CD4-positive, alpha-beta T cell treated with Interleukin-4 for 1 hour (primary cell): ENCODE results near the gene LTF.

ENCODE experiments used
- DNase-seq, 2 donors: peaks; one replicate each; pipeline ENCODE4 v3.0.0-alpha.2; 2020 to 2022

LTF gene

GRCh38 chr3:46490338-46491084, 25.8 kb upstream of the LTF start:
- DNase-seq = no peak

DNA sequence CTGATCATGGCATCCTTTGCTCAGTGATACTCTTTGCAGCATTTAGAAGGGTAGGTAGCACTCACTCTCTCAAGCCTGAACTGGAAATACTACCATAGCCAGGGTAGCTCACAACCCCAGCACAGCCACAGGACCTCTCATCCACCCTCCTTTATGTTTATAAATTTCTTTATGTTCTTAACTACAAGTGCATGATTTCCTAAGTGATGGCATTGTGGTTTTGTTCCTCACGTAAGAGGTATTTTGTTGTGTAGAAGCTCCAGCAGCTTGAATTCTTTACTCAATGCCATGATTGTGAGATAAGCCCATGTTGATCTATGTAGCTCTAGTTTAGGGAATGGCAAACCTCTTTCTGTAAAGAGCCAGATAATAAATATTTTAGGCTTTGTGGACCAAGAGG, 25.2 kb upstream of the LTF start:
- DNase-seq = no peak

DNA sequence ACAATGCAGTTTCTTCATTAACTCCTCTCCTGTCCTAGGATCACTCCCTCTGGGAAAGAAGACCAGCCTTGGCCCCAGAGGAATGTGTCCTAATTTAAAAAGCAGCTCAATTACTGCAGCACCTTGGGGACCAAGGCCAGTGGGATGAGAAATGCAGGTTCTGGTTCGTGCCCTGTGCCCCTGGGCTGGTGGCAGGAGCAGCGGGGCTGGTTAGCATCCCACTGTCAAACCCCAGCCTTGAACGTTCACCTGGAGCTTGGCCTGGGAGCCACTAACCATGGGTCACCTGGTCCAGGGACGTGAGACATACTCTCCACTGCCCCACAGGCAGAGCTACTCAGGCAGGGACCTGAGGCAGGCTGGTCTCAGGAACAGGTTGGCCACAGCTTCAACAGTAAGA, 24.7 kb upstream of the LTF start:
- no peak for DNase-seq

DNA sequence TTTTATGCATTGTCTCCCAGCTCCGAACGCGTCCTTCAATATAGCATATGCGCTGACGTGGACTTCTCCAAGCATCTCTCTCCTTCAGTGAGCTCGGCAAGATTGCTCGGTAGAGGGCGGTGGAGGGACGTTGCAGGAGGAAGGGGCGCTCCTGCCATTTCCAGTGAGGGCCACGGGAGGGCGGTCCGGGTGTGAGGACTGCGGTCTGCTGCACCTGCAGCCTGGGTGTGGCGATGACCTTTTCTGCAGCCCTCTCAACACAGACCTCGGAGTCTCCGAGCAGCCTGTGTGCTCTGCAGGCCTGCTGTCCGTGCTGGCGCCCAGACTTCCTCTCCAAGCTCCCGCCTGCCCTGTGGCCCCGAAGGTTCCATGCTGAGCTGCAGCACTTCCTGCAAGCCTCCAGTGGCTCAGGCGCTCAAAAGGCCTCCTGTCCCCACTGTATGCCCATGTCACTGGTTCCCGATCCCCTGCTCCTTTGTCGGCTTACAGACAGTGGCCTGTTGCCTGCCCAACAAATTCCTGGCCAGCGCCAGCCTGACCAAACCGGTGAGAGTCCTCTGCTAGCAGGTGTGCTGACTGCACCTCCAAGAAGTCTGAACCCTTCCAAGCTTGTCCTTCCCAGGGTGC, 24.1 kb upstream of the LTF start:
- peak; percentile 90 to 91 for DNase-seq

DNA sequence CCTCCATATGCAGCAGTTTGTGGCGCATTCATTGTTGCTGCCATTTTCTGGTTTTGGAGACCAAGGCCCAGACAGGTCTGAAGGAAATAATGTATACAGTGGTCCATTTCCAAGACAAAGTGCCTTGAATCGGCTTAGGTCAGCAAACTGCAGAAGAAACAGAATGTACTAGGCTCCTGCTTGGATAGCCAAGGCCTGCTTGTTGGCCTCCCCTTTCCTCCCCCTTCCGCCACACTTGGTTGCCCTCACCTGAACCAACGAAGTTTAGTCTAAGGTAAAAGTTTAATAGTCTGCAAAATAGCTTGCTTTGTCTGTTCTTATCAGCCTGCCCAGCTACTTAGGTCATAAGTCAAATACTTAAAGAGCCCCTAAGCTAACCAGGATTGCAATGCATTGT, 21.1 kb upstream of the LTF start:
- DNase-seq = no peak

GRCh38 chr3:46484911-46485778, 20.4 kb upstream of the LTF start:
- DNase-seq = no peak

DNA sequence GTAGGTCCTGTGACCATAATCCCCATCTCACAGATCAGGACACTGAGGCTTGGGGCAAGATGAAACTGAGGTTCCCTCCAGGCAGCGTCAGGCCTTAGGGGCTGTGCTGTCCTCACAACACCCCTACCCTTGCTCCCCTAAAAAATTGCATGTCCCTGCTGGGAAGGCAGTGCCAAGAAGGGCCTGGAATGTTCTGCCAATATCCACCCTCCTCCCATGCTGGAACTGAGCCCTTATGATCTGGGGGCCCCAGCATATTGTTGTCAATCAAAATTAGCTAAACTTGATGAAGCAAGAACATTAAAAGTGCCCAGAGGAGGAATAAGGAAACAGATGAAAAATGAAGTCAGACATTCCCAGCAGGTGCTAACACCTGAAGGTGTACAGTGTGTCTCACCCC, 19.7 kb upstream of the LTF start:
- no peak for DNase-seq

- no peak for DNase-seq
Observed at GRCh38 chr3:46483825-46484224, 19.1 kb upstream of the LTF start.

DNA sequence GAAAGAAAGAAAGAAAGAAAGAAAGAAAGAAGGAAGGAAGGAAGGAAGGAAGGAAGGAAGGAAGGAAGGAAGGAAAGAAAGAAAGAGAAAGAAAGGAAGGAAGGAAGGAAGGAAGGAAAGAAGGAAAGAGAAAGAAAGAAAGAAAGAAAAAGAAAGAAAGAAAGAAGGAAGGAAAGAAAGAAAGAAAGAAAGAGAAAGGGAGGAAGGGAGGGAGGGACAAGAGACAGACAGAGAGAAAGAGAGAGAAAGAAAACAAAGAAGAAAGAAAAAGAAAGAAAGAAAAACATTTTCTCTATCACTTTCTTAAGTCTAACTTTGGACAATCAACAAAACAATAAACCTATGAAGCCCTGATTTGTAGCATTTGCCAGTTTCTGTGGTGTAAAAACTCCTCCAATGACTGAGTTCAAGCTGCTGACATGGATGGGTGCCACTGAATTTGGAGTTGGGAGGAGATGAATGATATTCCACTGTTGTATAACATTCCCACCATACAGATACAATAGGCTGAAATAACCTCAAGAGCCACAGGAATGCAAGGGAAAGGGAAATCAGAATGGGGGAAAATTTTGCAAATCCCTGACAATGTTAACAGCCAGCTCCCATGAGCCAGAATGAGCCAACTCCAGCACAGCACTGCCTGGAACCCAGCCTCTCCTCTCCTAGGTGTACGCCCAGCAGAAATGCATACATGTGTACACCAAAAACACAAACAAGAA, 18.1 kb upstream of the LTF start:
- DNase-seq = no peak

DNA sequence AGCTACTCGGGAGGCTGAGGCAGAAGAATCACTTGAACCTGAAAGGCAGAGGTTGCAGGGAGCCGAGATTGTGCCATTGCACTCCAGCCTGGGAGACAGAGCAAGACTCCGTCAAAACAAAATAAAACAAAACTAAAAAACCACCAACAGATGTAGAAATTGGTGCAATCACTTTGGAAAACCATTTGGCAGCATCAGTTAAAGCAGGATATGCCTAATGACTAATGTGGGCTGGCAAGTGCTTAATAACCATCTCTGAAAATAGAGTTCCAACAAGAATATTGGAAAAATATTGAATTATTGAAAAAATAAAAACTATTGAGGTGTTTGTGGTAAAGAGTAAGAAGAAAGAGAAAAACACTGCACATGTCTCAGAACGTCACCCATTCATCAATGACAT, 16.9 kb upstream of the LTF start:
- DNase-seq = no peak

- DNase-seq = no peak
Observed at GRCh38 chr3:46480491-46481195, 15.9 kb upstream of the LTF start.

- no peak for DNase-seq
Observed at GRCh38 chr3:46479696-46480095, 15.0 kb upstream of the LTF start.

DNA sequence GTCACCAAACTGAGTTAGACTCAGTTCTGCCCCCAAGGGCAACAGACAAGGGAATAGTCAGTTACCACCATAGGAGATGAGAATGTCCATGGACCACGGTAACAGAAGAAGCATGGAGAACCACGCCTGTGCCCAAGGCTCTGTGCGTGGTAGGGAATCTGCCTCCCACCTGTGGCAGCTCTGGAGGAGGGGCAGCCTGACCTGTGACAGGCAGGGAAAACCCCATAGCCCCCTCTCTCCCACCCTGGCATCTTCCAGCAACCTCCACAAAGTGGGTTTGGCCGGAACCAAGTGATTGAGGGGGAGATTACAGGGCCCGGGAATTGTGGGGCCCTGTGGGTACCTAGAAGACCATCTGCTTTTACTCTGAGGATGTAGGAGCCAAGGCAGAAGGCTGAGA, 14.3 kb upstream of the LTF start:
- DNase-seq = no peak

- DNase-seq = no peak
Observed at GRCh38 chr3:46478341-46478740, 13.6 kb upstream of the LTF start.

- no peak for DNase-seq
Observed at GRCh38 chr3:46477756-46478155, 13.1 kb upstream of the LTF start.

DNA sequence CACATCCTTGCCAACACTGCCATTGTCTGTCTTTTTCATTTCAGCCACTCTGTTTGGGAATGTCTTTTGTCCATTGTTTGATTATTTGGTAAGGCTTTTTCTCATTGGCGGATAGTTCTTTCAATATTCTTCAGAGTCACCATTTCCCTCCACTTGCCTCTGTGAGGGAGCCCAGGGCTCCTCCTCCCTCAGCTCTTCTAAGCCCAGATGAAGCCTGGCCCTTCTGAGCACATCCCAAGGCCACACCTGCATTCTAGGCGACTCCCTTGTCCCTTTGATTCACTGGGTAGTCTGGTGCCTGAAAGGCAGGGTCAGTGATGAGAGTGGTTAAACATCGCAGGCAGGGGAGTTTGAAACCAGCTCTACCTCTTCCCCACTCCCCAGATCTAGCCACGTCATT, 12.4 kb upstream of the LTF start:
- DNase-seq = no peak

DNA sequence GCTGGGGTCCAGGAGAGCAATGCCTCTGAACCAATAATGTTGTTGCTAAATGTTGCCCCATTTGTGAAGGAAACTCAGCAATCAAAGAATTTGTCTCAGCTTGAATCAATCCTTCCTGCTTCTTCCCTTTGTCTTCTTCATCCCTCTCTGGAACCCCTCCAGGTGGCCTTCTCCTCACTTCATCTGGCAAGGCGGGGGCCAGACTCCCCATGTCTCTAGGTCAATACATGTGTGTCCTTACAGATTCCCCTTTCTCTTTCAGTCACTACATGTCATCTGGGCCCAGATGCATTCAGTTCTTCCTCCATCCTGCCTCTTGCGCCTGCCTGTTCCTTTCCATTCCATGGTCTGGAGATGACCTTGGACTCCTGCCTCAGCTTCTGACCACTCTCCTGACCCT, 8.0 kb upstream of the LTF start:
- DNase-seq = no peak

DNA sequence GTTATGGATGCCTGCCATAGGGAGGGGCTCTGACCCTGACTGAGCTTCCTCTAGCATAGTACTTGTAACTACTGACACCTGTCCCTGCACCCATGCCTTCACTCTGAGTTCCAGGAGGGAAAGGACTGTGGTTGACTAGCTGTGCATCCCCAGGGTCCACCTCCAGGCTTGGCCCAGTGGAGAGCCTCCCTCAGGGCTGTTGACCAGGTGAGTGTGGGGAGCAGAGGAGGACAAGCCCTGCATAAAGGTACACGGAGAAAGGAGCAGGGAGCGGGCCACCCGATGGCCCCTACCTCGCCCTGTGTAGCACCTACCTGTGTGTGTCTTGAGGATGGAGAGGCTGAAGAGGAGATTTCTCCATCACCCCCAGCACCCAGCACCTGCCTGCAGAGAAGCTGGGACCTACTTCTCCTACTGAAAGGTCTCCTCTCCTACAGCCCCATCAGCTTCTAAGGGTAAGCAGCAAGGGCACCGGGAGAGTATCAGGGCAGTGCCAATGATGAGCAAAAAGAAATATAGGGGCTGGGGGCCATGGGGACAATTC, 6.7 kb upstream of the LTF start:
- no peak for DNase-seq

DNA sequence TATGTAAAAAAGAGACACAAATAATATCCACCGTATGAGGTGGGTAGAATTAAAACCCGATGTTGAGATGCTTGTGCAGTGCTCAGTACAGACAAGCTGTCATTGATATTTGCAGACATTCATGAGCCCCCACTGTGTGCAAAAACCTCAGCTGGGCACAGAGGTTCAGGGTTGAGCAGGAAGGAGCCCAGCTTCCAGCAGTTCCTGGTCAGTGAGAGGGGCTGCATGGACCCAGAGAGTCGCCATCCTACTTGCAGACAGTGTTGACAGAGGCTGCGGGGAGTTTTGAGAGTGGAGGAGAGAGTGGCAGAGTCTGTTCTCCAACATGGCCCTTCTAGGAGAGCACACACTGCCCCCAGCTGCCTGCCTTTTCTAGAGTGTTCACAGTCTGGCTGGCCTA, 6.1 kb upstream of the LTF start:
- no peak for DNase-seq

DNA sequence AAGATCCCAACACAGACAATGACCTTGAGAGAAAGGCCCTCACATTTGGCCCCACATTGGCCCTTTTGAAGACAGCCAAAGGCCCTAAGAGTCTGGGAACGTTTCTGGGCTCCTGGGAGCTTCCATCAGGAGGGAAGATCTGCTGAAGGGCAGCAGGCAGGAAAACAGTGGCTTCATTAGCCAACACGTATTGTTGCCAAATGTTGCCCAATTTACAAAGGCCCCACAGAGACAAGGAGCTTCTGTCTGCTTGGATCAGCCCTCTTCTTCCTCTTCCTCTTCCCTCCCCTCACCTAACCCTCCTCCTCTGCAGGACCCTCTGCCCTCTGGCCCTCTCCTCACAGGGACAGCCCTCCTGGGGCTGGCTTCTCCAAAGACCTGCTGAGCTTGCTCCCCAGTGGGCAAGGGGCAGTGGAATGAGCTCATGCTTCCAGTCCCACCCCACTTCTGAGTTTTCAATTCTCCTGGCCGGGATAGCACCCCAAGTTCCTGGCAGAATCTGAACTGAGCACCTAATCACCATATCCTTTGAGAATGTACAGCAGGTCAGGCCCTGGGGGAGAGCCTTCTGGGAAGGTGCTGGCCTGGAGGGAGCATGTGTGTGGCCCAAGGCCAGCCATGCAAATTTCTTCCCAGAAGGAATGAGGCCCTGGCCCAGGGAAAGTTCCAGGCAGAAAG, 5.1 kb upstream of the LTF start:
- DNase-seq = no peak

DNA sequence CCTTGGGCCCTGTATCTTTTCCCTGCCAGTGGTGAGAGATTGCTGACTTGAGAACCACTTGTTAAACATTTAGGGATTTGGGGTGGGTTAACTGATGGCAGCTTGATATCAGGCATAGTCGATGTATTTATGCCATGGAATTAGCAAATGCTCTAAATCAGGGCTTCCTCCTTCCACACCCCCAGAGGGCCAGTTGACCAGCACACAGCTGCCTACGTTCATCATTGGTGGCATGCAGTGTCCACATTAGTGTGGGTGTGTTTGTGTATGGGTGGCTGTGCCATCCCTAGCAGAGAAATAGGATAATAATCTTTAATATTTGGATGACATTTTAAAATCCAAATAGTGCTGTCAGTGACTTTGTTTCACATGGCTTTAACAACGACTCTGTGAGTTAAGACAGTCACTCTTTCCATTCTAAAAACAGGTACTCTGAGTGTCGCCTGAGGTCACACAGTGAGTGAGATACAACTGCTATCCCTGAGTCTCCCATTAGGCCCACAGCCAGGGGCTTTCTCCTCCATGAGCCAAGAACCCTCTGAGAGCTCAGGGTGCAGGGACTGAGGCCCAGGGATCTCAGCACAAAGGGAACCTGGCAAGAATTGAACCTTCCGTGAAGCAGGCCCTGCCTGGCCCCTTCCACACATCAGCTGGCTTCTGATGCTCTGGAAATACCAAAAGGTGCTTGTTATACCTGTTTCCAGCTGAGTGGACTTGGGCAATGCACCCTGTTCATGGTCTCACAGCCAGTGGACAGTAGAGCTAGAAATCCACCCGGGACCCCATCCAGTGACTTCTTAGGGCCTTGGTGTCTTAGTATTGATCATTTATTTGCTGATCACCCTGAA, 4.3 kb upstream of the LTF start:
- no peak for DNase-seq
